Measurements from ENCODE around the gene CRLF2.
"Not testable (repeated sequence)": the region's sequence is repeated elsewhere in the genome, so short reads cannot be mapped to it uniquely, and the experiment has no call there.

Gene CRLF2

GRCh38 chrX:1167466-1167865 lies 45.0 kb downstream of the CRLF2 start:
- DNase-seq (ENCODE audit: low read depth), result no peak

- DNase-seq (ENCODE audit: low read depth), result no peak
Measured at GRCh38 chrX:1165535-1166196, 46.8 kb downstream of the CRLF2 start.

GRCh38 chrX:1164322-1165288 lies 47.8 kb downstream of the CRLF2 start:
- no peak for DNase-seq (ENCODE audit: low read depth)

DNA sequence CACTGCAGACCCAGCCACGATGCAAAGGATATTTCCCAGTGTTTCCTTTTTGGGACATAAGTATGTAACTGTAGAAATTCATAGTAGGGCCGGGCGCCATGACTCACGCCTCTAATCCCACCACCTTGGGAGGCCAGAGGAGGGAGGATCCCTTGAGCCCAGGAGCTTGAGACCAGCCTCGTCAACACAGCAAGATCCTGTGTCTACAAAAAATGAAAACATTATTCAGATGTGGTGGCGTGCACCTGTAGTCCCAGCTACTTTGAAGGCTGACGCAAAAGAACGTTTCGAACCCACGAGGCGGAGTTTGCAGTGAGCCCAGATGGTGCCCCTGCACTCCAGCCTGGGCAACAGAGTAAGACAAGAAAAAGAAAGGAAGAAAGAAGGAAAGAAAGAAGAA lies 49.2 kb downstream of the CRLF2 start:
- no peak for DNase-seq (ENCODE audit: low read depth)

- no peak for DNase-seq (ENCODE audit: low read depth)
Measured at GRCh38 chrX:1162119-1162916, 50.1 kb downstream of the CRLF2 start.

DNA sequence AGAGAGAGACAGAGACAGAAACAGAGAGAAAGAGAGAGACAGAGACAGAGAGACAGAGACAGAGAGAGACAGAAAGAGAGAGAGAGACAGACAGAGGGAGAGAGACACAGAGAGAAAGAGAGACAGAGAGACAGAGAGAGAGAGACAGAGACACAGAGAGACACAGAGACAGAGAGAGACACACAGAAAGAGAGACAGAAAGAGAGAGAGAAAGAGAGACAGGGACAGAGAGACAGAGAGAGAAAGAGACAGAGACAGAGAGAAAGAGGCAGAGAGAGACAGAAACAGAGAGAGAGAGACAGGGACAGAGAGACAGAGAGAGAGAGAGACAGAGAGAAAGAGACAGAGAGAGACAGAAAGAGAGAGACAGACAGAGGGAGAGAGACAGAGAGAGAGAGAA lies 52.9 kb downstream of the CRLF2 start:
- no peak for DNase-seq (ENCODE audit: low read depth)

GRCh38 chrX:1156681-1157455 lies 55.6 kb downstream of the CRLF2 start:
- DNase-seq (ENCODE audit: low read depth), result not testable (repeated sequence)

GRCh38 chrX:1153940-1154339 lies 58.5 kb downstream of the CRLF2 start:
- DNase-seq (ENCODE audit: low read depth), result no peak

DNA sequence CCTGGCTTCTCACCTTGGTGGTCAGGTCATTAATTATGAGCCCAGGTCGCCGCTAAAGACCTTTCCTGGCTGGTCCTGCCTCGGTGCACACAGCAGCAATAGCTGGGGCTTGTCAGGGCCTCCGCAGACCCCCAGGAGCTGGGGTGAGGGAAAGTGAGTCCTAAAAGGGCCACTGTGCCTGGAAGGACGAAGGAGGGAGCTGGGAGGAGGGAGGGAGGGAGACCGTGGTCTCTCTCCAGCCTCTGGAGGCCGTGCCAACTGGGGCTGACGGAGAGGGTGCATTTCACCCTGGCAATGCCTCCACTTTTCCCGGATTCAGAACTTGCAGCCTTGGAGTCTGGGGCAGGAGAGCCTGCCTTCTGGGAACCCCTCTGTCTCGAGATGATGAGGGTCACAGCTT lies 60.4 kb downstream of the CRLF2 start:
- DNase-seq (ENCODE audit: low read depth), result no peak

DNA sequence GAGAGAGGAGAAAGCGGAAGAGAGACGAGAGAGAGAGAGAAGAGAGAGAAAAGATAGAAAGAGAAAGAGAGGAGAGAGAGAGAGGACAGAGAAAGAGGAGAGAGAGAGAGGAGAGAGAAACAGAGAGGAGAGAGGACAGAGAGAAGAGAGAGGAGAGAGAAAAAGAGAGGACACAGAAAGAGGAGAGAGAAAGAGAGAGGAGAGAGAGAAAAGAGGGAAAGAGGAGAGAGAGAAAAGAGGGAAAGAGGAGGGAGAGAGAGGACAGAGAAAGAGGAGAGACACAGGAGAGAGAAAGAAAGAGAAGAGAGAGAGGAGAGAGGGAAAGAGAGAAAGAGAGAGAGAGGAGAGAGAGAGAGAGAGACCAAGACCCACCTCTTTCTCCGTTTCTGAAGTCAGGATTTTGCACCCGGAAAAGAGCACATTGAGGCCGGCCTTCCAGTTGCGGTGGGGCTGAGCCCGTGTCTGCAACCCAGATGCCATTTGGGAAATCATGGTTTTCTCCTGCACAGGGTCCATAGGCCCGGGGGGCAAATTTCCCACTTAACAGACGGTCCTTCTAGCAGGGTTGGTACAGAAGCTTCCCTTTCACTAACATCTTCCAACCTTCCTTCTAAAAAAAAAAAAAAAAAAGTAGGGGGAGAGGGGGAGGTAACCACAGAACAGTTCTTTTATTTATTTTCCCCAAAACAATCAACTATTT lies 60.9 kb downstream of the CRLF2 start:
- no peak for DNase-seq (ENCODE audit: low read depth)

DNA sequence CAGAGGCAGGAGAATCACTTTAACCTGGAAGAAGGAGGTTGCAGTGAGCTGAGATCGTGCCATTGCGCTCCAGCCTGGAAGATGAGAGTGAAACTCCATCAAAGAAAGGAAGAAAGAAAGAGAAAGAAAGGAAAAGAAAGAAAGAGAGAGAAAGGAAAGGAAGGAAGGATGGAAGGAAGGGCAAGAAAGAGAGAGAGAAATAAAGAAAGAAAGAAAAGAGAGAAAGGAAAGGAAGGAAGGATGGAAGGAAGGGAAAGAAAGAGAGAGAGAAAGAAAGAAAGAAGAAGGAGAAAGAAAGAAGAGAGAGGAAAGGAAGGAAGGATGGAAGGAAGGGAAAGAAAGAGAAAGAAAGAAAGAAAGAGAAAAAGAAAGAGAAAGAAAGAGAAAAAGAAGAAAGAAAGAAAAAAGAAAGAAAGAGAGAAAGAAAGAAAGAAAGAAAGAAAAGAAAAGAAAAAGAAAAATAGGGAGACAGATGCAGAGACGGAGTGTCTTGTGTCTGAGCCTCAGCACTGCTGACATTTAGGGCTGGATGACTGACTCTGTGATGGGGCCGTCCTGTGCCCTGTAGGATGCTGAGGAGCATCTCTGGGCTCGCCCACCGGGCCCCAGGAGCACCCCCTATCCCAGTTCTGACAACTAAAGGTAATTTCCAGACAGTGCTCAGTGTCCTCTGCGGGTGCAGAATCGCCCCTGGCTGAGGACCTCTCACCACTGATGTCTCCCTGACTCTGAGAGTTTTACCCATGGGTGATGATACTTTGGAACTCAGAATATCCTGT lies 61.7 kb downstream of the CRLF2 start:
- no peak for DNase-seq (ENCODE audit: low read depth)

GRCh38 chrX:1147611-1148515 lies 64.6 kb downstream of the CRLF2 start:
- no peak for DNase-seq (ENCODE audit: low read depth)

GRCh38 chrX:1144293-1144692 lies 68.2 kb downstream of the CRLF2 start:
- DNase-seq (ENCODE audit: low read depth), result no peak

All from stimulated activated CD4-positive, alpha-beta T cell treated with anti-CD3 and anti-CD28 coated beads, Interleukin-2, amount 100 ng/mL, for 4 hours (primary cell).